GM19395 (cell line): ENCODE measurements around the gene GALR2.

ENCODE experiments used
- ATAC-seq: cut with Tn5 transposase; IDR thresholded peaks from one replicate; pipeline ENCODE4 v1.9.1; 2021; ENCODE audit warnings: mild to moderate bottlenecking, moderate library complexity; ENCODE audit not compliant: unreplicated experiment

GALR2 gene

GRCh38 chr17:76092526-76093413, 18.2 kb downstream of the GALR2 start:
- ATAC-seq = no peak

- no peak for ATAC-seq
Measured at GRCh38 chr17:76094046-76094445, 19.5 kb downstream of the GALR2 start.

GRCh38 chr17:76095943-76096342, 21.4 kb downstream of the GALR2 start:
- ATAC-seq = no peak

GRCh38 chr17:76097716-76098295, 23.2 kb downstream of the GALR2 start:
- ATAC-seq = no peak

- ATAC-seq = no peak
Measured at GRCh38 chr17:76102944-76103273, 28.3 kb downstream of the GALR2 start.

GRCh38 chr17:76103274-76104139, 28.9 kb downstream of the GALR2 start, which contains the start of gene EXOC7:
Gene EXOC7, minus strand, starts transcription at chr17:76103787. Its CDS starts 95 bp downstream, at chr17:76103692.
- ATAC-seq = peak; percentile 80

GRCh38 chr17:76104140-76104895, 29.7 kb downstream of the GALR2 start:
- no peak for ATAC-seq

GRCh38 chr17:76104896-76105231, 30.3 kb downstream of the GALR2 start:
- ATAC-seq = no peak

GRCh38 chr17:76106703-76107102, 32.1 kb downstream of the GALR2 start:
- ATAC-seq = no peak

- no peak for ATAC-seq
Measured at GRCh38 chr17:76107509-76107908, 32.9 kb downstream of the GALR2 start.

- ATAC-seq = no peak
Measured at GRCh38 chr17:76111956-76112355, 37.4 kb downstream of the GALR2 start.

GRCh38 chr17:76115138-76115754, 40.7 kb downstream of the GALR2 start:
- no peak for ATAC-seq

- ATAC-seq = no peak
Measured at GRCh38 chr17:76119409-76120371, 45.1 kb downstream of the GALR2 start.

GRCh38 chr17:76120658-76121008, 46.1 kb downstream of the GALR2 start:
- no peak for ATAC-seq

- no peak for ATAC-seq
Measured at GRCh38 chr17:76121932-76122430, 47.4 kb downstream of the GALR2 start.

- no peak for ATAC-seq
Measured at GRCh38 chr17:76122431-76123190, 48.0 kb downstream of the GALR2 start.

- no peak for ATAC-seq
Measured at GRCh38 chr17:76123191-76123499, 48.6 kb downstream of the GALR2 start.

- no peak for ATAC-seq
Measured at GRCh38 chr17:76123749-76124581, 49.4 kb downstream of the GALR2 start.
